HG03565 (cell line): ENCODE data around the gene MFSD12.
"Not testable (repeated sequence)": the region's sequence is repeated elsewhere in the genome, so short reads cannot be mapped to it uniquely, and the experiment has no call there.

Experiments
- ATAC-seq: cut with Tn5 transposase; IDR thresholded peaks from one replicate; pipeline ENCODE4 v1.9.1; 2021; ENCODE audit warnings: mild to moderate bottlenecking, moderate library complexity; ENCODE audit not compliant: unreplicated experiment

Gene MFSD12

DNA sequence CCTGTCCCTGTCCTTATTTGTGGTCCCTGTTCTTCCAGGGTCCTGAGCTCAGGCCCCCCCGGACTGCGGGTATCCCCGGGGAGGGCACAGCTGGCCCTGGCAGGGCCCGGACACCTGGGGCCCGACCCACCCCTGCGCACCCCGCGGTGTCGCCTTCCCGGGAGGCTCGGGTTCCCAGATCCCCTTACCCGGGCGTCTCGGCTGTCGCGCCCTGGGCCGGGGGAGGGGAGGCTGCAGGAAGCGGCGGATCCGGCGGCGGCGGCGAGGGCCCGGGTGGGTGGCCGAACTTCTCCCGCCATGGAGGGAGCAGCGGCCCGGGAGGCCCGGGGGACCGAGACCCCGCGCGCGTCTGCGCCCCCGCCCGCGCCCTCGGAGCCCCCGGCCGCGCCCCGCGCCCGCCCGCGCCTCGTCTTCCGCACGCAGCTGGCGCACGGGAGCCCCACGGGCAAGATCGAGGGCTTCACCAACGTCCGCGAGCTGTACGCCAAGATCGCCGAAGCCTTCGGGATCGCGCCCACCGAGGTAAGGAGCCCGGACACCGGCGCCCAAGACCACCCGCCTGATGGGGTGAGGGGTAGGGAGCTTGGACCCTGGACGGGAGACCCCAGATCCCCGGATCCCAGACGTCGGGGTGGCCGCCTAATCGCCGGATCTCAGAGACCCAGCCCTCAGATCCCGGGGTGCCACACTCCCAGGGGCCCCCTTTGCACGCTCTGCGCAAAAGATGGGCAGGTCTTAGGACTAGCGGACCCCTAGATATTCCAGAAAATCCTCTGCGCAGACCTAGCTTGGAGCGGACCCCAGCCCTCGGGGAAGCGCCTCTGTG is 28.1 kb upstream of the MFSD12 start, which contains the start of gene GIPC3:
GIPC3 (plus strand) TSS at position 178 of the 826 bp plus-strand sequence; CDS start at position 298, 120 bp downstream.
- no peak for ATAC-seq

DNA sequence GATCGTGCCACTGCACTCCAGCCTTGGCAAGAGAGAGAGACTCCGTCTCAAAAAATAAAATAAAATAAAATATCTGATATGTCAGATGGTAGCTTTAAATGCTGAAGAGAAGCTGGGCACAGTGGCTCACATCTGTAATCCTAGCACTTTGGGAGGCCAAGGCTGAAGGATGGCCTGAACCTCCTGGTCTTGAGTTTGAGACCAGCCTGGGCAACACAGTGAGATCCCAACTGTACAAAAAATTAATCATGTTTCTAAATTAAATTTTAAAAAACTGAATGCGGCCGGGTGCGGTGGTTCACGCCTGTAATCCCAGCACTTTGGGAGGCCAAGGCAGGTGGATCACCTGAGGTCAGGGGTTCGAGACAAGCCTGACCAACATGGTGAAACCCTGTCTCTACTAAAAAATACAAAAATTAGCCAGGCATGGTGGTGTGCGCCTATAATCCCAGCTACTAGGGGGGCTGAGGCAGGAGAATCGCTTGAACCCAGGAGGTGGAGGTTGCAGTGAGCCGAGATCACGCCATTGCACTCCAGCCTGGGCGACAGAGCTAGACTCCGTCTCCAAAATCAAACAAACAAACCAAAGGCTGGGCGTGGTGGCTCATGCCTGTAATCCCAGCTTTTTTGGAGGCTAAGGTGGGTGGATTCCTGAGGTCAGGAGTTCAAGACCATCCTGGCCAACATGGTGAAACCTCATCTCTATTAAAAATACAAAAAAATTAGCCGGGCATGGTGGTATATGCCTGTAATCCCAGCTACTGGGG is 26.8 kb upstream of the MFSD12 start:
- ATAC-seq, result not testable (repeated sequence)

DNA sequence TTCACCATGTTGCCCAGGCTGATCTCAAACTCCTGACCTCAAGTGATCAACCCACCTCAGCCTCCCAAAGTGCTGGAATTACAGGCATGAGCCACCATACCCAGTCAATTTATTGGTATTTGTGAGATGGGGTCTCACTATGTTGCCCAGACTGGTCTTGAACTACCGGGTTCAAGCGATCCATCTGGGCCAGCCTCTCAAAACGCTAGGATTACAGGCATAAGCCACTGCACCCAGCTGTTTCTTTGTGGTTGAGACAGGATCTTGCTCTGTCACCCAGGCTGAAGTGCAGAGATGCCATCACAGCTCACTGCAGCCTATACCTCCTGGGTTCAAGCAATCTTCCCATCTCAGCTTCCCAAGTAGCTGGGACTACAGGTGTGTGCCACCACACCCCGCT is 24.4 kb upstream of the MFSD12 start:
- ATAC-seq, result not testable (repeated sequence)

DNA sequence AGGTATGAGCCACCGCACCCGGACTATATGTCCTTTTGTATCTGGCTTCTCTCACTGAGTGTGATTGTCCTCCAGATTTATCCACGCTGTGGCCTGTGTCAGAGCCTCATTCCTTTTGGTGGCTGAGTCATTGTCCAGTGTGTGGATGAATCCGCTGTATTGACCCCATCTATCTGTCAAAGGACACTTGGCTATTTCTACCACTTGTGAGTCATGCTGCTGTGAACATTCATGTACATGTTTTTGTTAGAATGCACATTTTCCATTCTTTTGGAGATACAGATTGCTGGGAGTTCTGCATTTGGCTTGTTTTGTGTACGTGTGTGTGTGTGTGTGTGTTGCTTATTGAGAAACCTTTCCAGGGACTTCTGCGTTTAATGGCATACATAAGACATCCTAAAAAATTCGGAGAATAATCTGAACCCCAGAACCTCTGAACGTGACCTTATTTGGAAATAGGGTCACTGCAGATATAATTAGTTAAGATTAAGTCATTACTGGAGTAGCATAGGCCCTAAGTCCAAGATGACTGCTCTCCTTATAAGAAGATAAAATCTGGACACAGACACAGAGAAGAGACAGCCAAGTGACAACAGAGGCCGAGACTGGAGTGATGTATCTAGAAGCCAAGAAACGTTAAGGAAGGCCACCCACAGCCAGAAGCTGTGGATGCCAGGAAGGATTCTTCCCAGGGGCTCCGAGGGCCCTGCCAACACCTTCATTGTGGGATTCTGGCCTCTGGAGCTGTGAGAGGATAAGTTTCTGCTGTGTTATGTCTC is 23.0 kb upstream of the MFSD12 start:
- ATAC-seq, result no peak

DNA sequence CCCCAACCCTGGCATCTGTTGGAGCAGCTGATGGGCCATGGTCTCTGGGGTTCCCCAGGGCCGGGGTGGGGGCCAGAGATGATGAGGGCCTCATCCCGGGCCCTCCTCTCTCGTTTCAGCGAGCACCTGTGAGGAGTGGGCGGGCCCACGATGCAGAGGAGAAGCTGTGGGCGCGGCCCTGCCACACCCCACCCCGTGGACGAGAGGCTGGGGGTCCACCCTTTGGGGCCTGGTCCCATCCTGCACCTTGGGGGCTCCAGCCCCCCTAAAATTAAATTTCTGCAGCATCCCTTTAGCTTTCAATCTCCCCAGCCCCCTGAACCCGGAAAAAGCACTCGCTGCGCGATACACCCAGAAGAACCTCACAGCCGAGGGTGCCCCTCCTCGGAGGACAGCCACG is 21.0 kb upstream of the MFSD12 start:
- ATAC-seq, result no peak

DNA sequence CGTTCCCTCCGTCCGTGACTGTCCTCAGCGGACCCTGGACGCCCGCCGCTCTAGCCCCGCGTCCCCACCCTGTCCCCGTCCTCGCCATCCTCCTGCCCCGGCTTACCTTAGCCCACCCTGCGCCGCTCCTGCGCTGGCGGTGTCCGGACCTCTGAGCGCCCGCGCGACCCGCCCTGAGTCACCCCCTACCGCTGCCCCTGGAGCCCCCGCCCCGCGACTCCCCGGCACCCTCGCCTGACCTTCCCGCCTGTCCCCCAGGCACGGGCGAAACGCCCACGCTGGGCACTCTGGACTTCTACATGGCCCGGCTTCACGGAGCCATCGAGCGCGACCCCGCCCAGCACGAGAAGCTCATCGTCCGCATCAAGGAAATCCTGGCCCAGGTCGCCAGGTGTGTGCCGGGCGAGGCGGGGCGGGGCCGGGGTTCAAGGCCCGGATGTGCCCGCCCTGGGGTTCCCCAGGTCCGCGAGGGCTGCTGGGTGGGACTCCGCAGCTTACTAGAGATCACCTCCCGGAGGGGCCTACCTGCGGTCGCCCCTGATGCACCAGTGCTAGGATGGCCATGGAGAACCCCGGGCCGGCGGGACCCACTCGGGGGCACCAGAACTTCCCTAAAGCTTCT is 20.4 kb upstream of the MFSD12 start:
- ATAC-seq, result no peak

DNA sequence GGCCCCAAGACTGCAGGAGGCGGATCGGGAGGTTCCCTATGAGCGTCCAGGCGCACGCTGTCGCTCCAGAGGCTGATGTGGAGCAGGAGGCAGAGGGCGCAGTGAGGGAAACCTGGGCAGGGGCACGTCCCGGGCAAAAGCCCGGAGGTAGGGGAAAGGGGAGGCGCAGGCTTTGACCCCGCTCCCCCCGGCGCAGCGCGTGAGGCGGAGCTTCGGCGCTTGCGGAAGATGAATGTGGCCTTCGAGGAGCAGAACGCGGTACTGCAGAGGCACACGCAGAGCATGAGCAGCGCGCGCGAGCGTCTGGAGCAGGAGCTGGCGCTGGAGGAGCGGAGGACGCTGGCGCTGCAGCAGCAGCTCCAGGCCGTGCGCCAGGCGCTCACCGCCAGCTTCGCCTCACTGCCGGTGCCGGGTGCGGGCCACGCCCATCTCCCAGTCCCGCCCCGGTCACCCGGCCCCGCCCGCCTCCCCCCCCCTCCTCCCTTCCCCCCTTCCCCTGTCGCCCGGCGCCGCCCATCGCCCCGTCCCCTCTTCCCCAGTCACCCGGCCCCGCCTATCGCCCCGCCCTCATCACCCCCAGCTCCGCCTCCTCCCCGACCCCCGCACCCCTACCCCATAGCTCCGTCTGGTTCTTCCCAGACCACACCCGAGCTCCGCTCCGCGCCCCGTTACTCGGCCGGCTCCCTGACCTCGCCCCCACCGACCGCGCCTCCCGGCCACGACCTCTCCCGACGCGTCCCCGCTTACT is 19.5 kb upstream of the MFSD12 start:
- no peak for ATAC-seq

DNA sequence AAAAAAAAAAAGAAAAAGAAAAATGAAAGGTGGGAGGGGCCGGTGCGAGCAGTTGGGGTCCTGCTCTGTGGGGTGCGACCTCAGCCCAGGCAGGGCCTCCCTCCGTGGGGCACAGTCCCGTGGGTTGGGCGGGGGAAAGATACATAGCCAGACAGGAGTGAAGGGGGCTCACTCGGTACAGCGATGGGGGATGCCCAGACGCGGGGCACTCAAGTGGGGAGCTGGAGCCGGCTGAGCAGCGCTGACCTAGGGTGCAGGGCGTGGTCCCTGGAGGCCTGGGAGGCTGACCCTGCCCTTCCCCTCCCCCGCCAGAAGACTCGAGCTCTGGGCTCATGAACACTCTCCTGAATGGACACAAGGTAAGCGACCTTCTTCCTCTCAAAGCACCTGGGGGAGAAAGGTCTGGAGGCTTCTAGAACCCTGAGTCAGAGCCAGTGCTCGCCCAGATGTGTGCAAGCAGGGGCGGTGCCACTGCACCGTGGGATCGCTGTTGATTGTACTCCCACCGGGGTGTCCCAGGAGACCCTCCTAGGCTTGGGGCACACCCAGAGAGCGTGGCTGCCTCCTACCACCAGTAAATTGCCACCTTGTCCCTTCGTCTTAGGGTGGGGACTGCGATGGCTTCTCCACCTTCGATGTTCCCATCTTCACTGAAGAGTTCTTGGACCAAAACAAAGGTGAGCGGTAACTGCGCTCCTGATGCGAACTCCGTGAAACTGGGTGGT is 18.7 kb upstream of the MFSD12 start:
- no peak for ATAC-seq

DNA sequence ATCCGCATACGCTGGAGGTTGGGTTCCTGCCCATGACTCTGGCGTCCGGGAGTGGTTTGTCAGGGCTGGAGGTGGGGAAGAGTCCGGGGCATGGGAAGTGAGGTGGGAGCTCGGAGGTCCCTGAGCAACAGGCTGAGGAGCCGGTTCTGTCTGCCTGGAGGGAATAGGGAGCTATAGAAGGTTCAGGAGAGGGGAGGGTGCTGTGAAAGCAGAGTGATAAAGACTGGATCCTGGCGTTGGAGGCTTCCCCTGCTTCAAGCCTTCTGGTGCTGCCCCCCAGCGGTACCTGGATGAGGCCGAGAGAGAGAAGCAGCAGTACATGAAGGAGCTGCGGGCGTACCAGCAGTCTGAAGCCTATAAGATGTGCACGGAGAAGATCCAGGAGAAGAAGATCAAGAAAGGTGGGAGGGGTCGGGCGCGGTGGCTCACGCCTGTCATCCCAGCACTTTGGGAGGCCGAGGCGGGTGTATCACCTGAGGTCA is 17.9 kb upstream of the MFSD12 start:
- ATAC-seq, result no peak

DNA sequence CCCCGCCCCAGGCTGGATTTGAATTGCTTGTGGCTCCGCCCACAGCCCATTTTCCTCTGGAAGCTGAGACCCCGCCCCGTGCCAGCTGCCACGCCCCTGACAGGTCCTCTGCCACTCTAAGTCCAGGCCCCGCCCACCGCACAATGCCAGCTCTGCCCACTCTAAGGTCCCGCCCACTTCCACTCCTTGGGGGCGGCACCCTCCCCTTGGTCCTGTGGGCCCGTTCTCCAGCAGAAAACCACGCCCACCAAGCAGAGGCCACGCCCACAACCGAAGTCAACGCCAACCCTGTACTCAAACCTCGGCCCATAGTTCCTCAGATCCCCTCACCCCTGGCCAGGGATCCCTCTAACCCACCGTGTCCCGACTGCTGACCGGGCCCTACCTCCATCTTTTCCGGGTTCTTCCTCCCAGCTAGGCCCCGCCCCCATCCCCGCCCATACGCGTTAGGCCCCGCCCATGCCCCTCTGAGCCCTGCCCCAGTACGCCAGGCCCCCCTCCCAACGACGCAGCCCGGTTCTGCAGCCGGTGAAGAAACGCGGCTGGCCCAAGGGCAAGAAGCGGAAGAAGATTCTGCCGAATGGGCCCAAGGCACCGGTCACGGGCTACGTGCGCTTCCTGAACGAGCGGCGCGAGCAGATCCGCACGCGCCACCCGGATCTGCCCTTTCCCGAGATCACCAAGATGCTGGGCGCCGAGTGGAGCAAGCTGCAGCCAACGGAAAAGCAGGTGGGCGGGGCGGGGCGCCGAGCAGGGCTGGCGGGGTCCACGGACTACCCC is 16.7 kb upstream of the MFSD12 start:
- no peak for ATAC-seq

DNA sequence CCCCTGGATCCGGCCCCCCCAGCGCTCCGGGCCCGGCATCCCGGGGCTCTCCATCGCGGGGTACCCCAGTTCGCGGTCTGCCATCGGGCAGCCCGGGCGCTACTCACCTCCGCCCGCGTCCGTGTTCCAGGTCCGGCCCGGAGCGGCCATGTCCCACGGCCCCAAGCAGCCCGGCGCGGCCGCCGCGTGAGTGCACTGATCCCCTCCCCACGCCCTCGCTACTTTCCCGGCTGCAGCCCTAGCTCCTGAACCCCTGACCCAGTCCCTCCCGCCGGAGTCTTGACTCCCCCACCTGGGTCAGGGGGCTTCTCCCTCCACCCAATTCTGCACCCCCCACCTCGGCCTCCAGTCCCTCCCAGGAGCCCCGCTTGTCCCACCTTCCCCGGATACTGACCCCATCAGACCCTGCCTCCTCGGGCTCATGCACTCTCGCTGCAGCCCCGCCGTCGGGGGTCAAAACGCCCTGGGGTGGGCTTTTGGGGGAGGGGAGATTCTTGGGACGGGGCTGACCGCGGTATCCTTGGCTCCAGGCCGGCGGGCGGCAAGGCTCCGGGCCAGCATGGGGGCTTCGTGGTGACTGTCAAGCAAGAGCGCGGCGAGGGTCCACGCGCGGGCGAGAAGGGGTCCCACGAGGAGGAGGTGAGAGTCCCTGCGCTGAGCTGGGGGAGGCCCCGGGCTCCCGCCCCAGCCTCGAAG is 15.9 kb upstream of the MFSD12 start:
- ATAC-seq, result peak; percentile 5

DNA sequence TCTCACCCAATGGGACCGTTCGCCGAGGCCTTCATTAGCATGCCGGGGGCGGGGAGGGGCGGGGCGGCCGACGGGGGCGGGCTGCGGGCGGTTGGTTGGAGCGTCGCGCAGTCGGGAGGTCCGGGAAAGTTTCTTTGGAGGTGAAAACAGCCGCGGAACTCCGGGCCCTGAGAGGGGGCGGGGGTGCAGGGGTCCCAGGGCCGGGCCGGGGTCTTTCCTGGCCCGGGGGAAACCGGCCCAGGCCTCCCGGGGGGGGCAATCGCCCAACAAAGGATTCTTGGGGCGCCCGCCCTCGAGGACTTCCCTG is 15.4 kb upstream of the MFSD12 start, which contains the start of gene HMG20B:
HMG20B (plus strand) TSS at position 90 of the 307 bp plus-strand sequence. CDS start 366 bp downstream, outside the sequence.
- no peak for ATAC-seq

DNA sequence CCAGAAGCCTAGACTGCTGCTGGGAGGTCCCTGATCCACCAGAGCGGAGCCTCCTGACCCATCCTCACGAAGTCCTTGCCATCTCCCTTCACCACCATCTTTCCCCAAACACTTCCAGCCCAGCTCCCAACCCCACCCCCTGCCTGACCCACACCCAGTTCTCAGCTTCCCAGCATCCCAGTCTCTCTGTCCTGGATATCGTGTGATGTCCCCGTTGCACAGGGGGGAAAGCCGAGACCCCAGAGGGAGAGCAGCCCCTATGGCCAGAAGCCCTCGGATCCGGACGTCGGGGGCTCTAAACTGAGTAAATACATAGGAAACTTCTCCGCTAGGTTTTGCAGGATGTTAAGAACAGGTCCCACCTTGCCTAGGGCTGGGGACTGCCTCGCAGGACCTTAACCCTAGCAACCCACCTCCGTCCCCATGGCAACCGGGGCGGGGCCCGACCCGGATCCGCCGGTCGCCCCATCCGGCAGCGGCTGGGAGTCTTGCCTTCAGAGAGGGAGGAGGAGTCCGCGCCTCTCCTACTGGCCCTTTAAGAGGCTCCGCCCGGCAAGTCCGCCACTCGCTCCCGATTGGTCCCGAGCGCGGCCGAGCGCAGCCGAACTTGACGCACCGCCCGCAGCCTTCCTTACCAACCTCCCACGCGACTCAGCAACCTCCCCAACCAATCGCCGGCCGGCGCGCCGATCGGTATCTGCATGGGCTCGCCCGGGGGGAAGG is 14.9 kb upstream of the MFSD12 start:
- ATAC-seq, result peak; percentile 86

DNA sequence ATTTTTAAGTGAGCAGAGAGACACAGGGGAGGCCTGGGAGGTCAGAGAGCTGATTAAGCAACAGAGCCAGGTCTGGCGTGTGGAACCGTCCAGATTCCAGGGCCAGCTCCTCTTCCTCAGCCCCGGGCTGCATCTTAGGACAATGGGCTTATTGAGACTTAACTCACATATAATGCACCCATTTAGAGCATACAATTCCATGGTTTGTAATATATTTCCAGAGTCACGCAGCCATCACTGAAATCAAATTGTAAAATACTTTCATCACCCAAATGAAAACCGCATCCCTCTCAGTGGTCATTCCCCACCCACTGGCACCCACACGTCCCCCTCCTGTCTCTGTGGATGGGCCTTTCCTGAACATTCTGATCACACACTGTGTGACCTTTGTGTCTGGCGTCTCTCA is 13.2 kb upstream of the MFSD12 start:
- no peak for ATAC-seq

DNA sequence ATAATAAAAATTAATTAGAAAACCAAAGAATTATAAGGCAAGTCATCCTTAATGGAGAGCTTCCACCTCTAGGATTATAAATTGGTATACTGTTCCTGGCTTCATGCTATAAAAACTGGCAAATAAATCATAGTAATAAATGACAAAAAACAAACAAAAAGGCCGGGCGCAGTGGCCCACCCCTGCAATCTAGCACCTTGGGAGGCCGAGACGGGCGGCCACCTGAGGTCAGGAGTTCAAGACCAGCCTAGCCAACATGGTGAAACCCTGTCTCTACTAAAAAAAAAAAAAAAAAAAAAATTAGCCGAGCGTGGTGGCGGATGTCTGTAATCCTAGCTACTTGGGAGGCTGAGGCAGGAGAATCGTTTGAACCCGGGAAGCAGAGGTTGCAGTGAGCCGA is 12.7 kb upstream of the MFSD12 start:
- not testable (repeated sequence) for ATAC-seq

DNA sequence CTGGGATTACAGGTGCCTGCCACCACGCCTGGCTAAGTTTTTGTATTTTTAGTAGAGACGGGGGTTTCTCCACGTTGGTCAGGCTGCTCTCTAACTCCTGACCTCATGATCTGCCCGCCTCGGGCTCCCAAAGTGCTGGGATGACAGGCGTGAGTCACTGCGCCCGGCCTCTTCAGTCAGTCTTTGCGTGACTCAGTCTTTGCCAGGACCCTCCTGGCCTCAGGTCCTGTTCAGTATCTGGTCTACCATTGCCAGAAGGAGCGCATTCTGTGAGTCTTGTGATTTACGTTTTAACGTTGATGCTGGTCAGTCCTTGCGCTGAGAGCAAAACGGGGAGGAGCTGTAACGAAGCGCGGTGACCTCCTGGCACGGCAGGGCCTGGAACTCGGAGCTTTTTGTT is 7.8 kb upstream of the MFSD12 start:
- ATAC-seq, result no peak
